Activated CD8-positive, alpha-beta T cell treated with anti-CD3 and anti-CD28 coated beads, Interleukin-2, amount 10 ng/mL, durations not matched to agents 7 days and 5 days (primary cell): ENCODE results near the gene CFAP100. TPM values are rescaled to one million over a fixed set of nuclear protein-coding genes. Genes with fewer than 3 reads are reported as not detected.

Experiments
- ATAC-seq: fragments of 150-1000 bp; cut with Tn5 transposase; one replicate; pipeline ENCODE4 v1.10.0; 2021; ENCODE audit warnings: moderate library complexity
- CTCF ChIA-PET: fragments of 350-600 bp; sonication (Branson Sonifier 250); formaldehyde crosslinking; loops from one replicate; lab custom pipeline; 2021; ENCODE audit warnings: antibody characterized with exemption; lab: Charles Lee
- POLR2A ChIA-PET: fragments of 350-600 bp; sonication (Branson Sonifier 250); formaldehyde crosslinking; loops from one replicate; lab custom pipeline; 2021; ENCODE audit warnings: antibody characterized with exemption; lab: Charles Lee
- DNase-seq: peaks from one replicate; pipeline ENCODE4 v3.0.0-alpha.2; 2020
- H3K27ac Mint-ChIP-seq: one replicate; pipeline ENCODE4 v1.8.0; 2021; ENCODE audit warnings: mild to moderate bottlenecking, mixed read lengths
- H3K27me3 Mint-ChIP-seq: one replicate; pipeline ENCODE4 v1.8.0; 2021; ENCODE audit warnings: low read depth, mixed read lengths
- H3K36me3 Mint-ChIP-seq: one replicate; pipeline ENCODE4 v1.8.0; 2021; ENCODE audit warnings: low read depth, mixed read lengths
- H3K4me1 Mint-ChIP-seq: one replicate; pipeline ENCODE4 v1.8.0; 2021; ENCODE audit warnings: low read depth, mixed read lengths
- H3K4me3 Mint-ChIP-seq: one replicate; pipeline ENCODE4 v1.8.0; 2021; ENCODE audit warnings: mild to moderate bottlenecking, mixed read lengths
- H3K9me3 Mint-ChIP-seq: one replicate; pipeline ENCODE4 v1.8.0; 2022; ENCODE audit warnings: mixed read lengths; ENCODE audit not compliant: insufficient read depth
- total RNA-seq, 2 experiments: library from RNA; stranded (reverse); gene quantifications; one replicate each; pipeline ENCODE4 v1.2.3, GENCODE V29; 2021

The CFAP100 gene
- total RNA-seq, result not detected

DNA sequence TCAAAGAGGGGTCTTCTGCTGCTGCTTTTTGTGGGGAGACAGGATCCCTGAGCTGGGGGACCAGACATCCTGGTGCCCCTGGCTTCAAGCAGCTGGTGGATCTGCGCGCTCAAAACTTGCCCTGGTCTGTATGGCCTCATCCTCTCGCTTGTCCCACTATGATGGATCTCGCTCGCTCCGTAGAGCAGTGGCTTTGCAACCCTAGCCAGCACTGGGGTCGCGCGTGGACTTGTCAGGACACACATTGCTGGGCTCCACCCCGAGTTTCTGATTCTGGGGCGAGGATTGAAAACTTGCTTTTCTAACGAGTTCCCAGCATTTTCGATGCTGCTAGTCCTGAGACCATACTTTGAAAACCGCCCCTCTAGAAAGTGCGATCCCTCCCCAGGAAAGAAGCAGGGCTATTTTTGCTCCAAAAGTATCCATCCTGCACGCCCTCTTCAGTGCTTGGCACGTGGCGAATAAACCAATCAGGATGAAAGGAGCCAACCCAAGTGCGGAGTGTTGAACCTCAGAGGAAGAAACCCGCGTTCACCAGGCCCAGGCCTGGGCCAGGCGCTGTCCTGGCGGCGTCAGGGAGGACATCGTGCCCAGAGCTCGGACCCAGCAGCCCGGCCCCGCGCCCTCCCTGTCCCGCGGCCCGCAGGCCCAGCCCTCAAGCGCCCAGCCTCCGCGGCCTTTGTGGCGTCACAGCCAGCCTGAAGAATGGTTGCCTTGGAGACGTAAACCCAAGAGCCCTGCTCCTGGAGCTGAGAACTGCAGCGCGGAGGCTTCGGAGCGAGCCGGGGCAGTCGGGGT lies at the start of gene CFAP100:
CFAP100 (plus strand) TSS at position 731 of the 798 bp plus-strand sequence. CDS start 1,092 bp downstream, outside the sequence.
- ATAC-seq (no peak), DNase-seq (no peak)
- Mint-ChIP-seq H3K4me3 (no peak within 1 kb of the TSS), H3K27me3 (peaks cover 50% of the 10 kb centered on the region), H3K27ac (no peak within 1 kb of the TSS), H3K36me3 (no peaks in the 10 kb centered on the region), H3K9me3 (no peaks in the 10 kb centered on the region), H3K4me1 (peaks cover 13% of the 10 kb centered on the region)
- CTCF ChIA-PET, result no interaction called here
- POLR2A ChIA-PET, result no interaction called here

DNA sequence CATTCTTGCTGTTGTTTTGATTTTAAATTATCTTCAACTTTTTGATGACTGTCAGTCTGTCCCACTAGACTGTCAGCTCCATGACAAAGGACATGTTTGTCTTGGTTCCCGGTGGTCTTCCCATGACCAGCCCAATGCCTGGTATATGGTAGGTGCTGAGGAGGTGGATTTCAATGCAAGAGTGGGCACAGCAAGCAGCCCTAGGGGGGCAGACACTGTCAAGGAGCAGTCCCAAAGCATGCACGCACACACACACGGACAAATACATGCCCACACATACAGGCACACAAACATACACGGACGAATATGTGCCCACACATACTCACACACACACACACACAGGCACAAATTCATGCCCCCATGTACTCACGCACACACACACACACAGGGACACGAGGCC lies 49.5 kb upstream of the CFAP100 start:
- H3K27ac Mint-ChIP-seq, result no peak overlapping the region

DNA sequence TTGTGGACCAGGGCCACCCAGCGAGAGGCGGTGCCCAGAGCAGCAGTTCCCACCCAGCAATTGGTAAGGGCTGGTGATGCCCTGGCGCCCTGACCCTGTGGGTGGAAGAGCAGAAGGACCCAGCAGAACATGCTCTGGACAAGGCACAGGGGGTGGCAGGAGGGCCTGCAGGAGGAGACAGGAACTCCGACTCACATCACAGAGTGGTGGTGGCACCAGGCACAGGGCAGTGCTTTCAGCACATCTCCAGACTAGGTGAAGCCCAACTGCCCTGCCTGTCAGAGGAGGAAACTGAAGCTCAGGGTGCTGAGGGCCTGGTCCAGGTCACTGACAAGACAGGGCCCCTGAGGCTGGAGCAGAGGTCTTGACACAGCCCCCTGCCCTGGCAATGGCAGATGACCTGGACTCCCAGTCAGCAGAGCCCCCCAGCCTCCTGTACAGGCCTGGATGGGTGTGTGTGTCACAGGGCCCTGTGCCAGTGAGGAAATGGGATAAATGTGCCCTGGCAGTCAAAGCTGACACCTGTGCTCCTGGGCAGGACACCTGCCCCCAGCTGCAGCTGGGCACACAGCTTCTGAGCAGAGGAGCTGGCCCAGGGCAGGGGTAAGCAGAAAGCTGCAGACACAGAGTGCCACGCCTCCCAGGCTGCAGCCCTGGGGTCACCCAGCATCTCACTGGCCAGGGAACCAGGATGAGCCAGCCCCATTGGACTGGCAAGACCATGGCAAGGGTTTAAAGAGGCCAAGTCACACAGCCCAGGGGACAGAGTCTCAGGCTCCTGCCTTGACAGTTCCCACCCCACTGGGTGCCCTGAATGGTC lies 48.9 kb upstream of the CFAP100 start:
- Mint-ChIP-seq H3K27me3 (no peaks in the 10 kb centered on the region), H3K9me3 (no peaks in the 10 kb centered on the region), H3K36me3 (no peaks in the 10 kb centered on the region), H3K4me1 (no peaks in the 10 kb centered on the region), H3K4me3 (no peak overlapping the region), H3K27ac (no peak overlapping the region)
- ChIA-PET POLR2A (no interaction called here), CTCF (no interaction called here)
- DNase-seq (no peak), ATAC-seq (no peak)

More for the DNA sequence above, 49.5 kb upstream of the CFAP100 start:
- Mint-ChIP-seq H3K9me3 (no peaks in the 10 kb centered on the region), H3K36me3 (no peaks in the 10 kb centered on the region), H3K27me3 (no peaks in the 10 kb centered on the region), H3K4me3 (no peak overlapping the region), H3K4me1 (no peaks in the 10 kb centered on the region)
- POLR2A ChIA-PET, result no interaction called here
- CTCF ChIA-PET, result no interaction called here
- DNase-seq, result no peak
- ATAC-seq, result no peak

- Mint-ChIP-seq H3K4me3 (no peak overlapping the region), H3K4me1 (no peaks in the 10 kb centered on the region), H3K36me3 (no peaks in the 10 kb centered on the region), H3K27ac (no peak overlapping the region), H3K9me3 (no peaks in the 10 kb centered on the region), H3K27me3 (no peaks in the 10 kb centered on the region)
- CTCF ChIA-PET, result no interaction called here
- ATAC-seq (no peak), DNase-seq (no peak)
- POLR2A ChIA-PET, result no interaction called here
Measured at GRCh38 chr3:126346466-126346865, 48.2 kb upstream of the CFAP100 start.

DNA sequence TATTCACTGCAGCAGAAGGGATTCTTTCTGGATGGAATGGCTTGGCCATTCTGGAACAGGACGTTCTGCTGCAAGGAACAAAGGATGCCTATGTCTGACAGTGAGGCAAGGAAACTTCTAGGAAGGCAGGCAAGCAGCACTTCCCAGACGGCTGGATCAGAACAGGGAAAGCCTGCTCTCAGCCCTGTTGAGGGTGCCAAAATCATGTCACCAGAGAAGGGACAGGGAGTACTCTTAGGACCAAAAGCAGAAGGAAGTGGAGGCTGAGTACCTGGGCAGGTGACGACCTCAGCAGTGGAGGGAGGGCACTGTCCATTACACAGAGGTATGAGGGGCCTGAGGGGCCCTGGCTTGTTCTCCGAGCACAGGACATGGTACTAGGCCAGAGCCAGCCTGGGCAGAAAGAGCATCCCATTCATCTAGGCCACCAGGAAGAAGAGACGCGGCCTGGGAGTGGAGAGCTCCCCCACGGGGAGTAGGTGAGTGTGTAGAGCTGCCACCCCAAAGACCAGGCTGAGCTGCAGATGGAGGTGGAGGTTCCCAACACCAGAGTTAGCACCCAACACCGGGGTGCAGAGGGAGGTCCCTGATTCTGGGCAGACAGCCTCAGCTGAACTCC lies 47.1 kb upstream of the CFAP100 start:
- CTCF ChIA-PET, result no interaction called here
- Mint-ChIP-seq H3K27ac (no peak overlapping the region), H3K4me1 (no peaks in the 10 kb centered on the region), H3K9me3 (no peaks in the 10 kb centered on the region), H3K36me3 (no peaks in the 10 kb centered on the region), H3K4me3 (no peak overlapping the region), H3K27me3 (no peaks in the 10 kb centered on the region)
- POLR2A ChIA-PET, result no interaction called here
- DNase-seq, result no peak
- no peak for ATAC-seq

DNA sequence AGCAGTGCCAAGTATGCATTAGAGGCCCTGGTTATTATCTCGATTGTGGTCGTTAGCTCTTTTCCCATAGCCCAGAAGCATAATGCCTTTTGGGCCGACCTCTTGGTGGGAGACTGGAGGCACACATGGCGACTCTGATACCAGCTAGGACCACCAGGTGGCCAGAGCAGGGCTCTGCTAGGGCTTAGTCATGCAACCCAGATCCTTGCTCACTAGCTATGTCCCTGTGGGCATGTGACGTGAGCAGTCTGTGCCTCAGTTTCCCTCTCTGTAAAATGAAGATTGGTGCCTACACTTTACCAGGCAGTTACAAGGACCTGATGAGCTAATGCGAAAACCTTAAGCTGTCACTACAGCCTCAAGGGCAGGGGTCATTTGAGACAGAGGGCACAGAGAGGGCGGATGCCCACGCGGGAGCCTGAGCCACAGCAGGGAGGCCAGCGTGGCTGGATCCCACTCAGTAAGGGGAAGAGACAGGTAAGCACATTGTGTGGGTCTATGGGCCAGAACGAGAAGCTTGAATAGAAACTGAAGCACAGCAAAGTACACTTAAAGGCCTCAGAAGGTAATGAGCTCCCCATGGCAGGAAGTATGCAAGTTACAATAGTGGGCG lies 46.3 kb upstream of the CFAP100 start:
- Mint-ChIP-seq H3K4me3 (no peak overlapping the region), H3K36me3 (no peaks in the 10 kb centered on the region), H3K27me3 (no peaks in the 10 kb centered on the region), H3K27ac (no peak overlapping the region), H3K9me3 (no peaks in the 10 kb centered on the region), H3K4me1 (no peaks in the 10 kb centered on the region)
- ChIA-PET CTCF (interaction anchor here (1.1 kb wide), 1 partner anchor 39 kb away, joined by 3 read pairs; no protein-coding TSS in a partner anchor), POLR2A (no interaction called here)
- ATAC-seq (no peak), DNase-seq (no peak)

GRCh38 chr3:126349071-126349470 lies 45.6 kb upstream of the CFAP100 start:
- Mint-ChIP-seq H3K27ac (no peak overlapping the region), H3K4me3 (no peak overlapping the region), H3K36me3 (no peaks in the 10 kb centered on the region), H3K4me1 (no peaks in the 10 kb centered on the region), H3K9me3 (no peaks in the 10 kb centered on the region), H3K27me3 (no peaks in the 10 kb centered on the region)
- no peak for DNase-seq
- CTCF ChIA-PET, result interaction anchor here (1.1 kb wide), 1 partner anchor 38 kb away, joined by 3 read pairs; no protein-coding TSS in a partner anchor
- POLR2A ChIA-PET, result no interaction called here
- no peak for ATAC-seq

DNA sequence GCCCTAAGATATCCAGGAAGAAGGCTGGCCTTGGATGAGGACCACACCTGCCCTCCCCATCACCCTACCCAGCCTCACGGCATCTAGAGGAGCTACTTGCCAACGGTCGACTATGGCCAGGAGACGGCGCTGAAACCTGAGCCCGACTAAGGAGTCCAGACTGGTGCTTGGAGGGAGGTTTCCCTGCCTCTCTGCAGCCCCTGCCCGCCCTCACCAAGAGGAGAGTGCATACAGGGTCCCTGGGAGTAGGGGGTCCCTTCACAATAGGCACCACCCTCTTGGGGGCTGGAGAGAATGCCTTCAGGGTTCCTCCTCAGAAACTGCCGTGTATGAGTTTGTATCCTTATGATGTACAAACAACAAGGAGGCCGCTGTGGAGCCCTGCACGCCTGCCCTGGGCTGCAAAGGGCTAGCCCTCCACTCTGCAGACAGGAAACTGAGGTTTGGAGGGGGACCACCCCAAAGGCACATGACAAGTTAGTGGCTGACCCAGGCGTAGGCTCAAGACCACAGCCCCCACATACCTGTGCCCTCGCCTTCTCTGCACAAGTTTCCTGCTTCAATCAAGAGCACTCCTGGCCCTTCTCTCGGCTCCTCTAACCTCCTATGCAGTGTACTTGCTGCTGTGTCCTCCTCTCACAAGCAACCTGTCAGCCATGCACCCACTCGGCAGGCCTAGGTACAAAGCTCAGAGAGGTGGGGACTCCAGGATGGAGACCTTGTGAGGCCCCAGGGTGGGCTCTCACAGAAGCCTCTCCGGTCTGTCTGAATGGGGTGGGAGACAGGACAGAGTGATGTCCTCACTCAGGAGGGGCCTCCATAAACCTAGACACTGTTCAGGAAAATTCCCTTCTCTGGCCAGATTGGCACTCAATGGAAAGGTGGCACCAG lies 44.9 kb upstream of the CFAP100 start:
- ATAC-seq (no peak), DNase-seq (no peak)
- POLR2A ChIA-PET, result no interaction called here
- Mint-ChIP-seq H3K9me3 (no peaks in the 10 kb centered on the region), H3K36me3 (no peaks in the 10 kb centered on the region), H3K4me1 (no peaks in the 10 kb centered on the region), H3K4me3 (no peak overlapping the region), H3K27me3 (no peaks in the 10 kb centered on the region), H3K27ac (no peak overlapping the region)
- CTCF ChIA-PET, result interaction anchor here (1.1 kb wide), 1 partner anchor 38 kb away, joined by 3 read pairs; no protein-coding TSS in a partner anchor

- Mint-ChIP-seq H3K36me3 (no peaks in the 10 kb centered on the region), H3K9me3 (no peaks in the 10 kb centered on the region), H3K4me3 (no peak overlapping the region), H3K27ac (no peak overlapping the region), H3K4me1 (no peaks in the 10 kb centered on the region), H3K27me3 (peaks cover 5% of the 10 kb centered on the region)
- no peak for DNase-seq
- ChIA-PET POLR2A (no interaction called here), CTCF (no interaction called here)
- no peak for ATAC-seq
Measured at GRCh38 chr3:126350502-126351085, 44.1 kb upstream of the CFAP100 start.

- POLR2A ChIA-PET, result no interaction called here
- Mint-ChIP-seq H3K4me3 (no peak overlapping the region), H3K4me1 (peaks cover 1% of the 10 kb centered on the region), H3K27me3 (peaks cover 7% of the 10 kb centered on the region), H3K27ac (no peak overlapping the region), H3K9me3 (no peaks in the 10 kb centered on the region), H3K36me3 (no peaks in the 10 kb centered on the region)
- CTCF ChIA-PET, result no interaction called here
- ATAC-seq (no peak), DNase-seq (no peak)
Measured at GRCh38 chr3:126351086-126351770, 43.5 kb upstream of the CFAP100 start.
